ENCODE data around the gene LRRK2. TPM values are rescaled to one million over a fixed set of nuclear protein-coding genes. Genes with fewer than 3 reads are reported as not detected.

The LRRK2 gene
- total RNA-seq, 2 experiments from 2014 or later = 5.9 to 28.4 TPM

DNA sequence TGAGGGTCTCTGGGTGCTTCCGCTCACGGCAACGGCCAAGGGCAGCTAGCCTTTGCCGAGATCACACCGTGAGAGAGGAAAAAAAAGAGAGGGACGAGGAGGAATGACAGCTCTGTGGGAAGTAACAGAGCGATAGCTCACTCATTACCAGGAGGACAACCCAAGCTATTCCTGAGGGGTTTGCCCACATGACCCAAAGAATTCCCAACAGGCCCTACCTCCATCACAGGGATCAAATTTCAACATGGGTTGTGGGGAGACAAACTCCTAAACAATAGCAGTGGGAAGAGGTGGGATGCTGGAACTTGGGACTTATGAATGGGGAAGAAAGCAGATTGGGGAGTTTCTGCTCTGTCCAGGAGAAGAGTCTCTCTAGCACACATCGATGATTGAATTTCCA lies 180.6 kb downstream of the LRRK2 start:
- no peak overlapping the region for H3K4me2 ChIP-seq (ENCODE audit: low read length)
- no TSS peak for BruUV-seq (replicated peaks)
- H3K36me3 ChIP-seq (ENCODE audit: insufficient read depth, low read length) = no peaks in the 10 kb centered on the region
- H3K79me2 ChIP-seq (ENCODE audit: insufficient read depth, low read depth, low read length) = no peaks in the 10 kb centered on the region
- H3K4me1 ChIP-seq (ENCODE audit: insufficient read depth, low read length, poor library complexity, severe bottlenecking) = no peaks in the 10 kb centered on the region
- H3K27ac ChIP-seq (ENCODE audit: low read depth, low read length, poor library complexity, severe bottlenecking) = no peak overlapping the region
- CTCF ChIA-PET (ENCODE audit: unreplicated experiment) = no interaction called here
- no peak overlapping the region for H2AFZ ChIP-seq (ENCODE audit: low read length)
- POLR2A ChIA-PET = no interaction called here
- intact Hi-C loops (cut with micrococcal nuclease; ENCODE audit: unreplicated experiment) = no loop called here
- DNase-seq (ENCODE audit: low spot score) = no peak
- H3K9me2 ChIP-seq (ENCODE audit: insufficient read depth, low read length) = no peaks in the 10 kb centered on the region
- no peak overlapping the region for H3K4me3 ChIP-seq (ENCODE audit: low read depth, low read length, poor library complexity, severe bottlenecking)
- H4K20me1 ChIP-seq (ENCODE audit: insufficient read depth, low read length) = no peaks in the 10 kb centered on the region
- TF ChIP-seq EZH2phosphoT487 (IDR thresholded peaks at IDR 0.05; ENCODE audit: borderline replicate concordance, low read depth, low read length) = no peak
- no peak for TF ChIP-seq CTCF (conservative IDR thresholded peaks at IDR 0.05; ENCODE audit: low read length)
- no peaks in the 10 kb centered on the region for H3K9me3 ChIP-seq (ENCODE audit: low read length)

Other genes starting within 250 kb of the LRRK2 start
- gene SLC2A13, start 118.9 kb upstream of the LRRK2 start, total RNA-seq (2014; rRNA removed; shearing (Covaris generic)) = 14.1 and 16.5 TPM in 2 replicates
- gene SLC2A13, start 118.9 kb upstream of the LRRK2 start, total RNA-seq (2022) = 12.4 and 13.3 TPM in 2 replicates

Measured in OCI-LY7 (cell line).